Erythroblast (primary cell): ENCODE data around the gene XIST.

Experiments used
- GATA1 ChIP-seq: IDR thresholded peaks from 2 replicates; pipeline ENCODE4 v1.6.1; 2011; ENCODE audit warnings: low read depth, mild to moderate bottlenecking, control low read depth, low read length, moderate library complexity
- POLR2A ChIP-seq: IDR thresholded peaks from 2 replicates; pipeline ENCODE4 v1.6.1; 2011; ENCODE audit warnings: mild to moderate bottlenecking, low read length

DNA sequence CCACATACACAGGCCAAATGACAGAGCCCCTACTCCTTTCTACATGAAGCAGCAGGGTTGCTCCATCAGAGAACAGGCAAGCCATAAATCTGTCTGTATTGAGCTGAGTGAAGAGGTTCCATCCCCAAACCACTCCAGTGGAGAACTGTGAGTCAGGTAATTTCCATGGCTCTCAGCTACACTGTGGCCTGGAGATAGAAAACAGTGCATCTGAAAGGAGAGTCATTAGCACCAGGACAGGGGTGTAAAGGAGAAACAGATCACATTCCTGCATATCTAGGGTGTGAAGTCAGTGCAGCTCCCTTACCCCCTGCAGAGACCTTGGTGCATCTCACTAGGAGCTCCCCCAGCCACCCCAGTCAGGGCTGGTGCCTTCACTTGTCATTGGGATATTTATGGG is 25.2 kb upstream of the XIST start:
- TF ChIP-seq POLR2A = no peak
- TF ChIP-seq GATA1 = no peak
